Measurements from ENCODE around the gene TMEM272. TPM values are rescaled to one million over a fixed set of nuclear protein-coding genes. Genes with fewer than 3 reads are reported as not detected.

The TMEM272 gene
- total and polyA plus RNA-seq, 2 experiments from 2014 or later: 0.11 to 0.76 TPM

- TF ChIP-seq ZNF462 (CRISPR knock-in tag; IDR thresholded peaks at IDR 0.05): no peak
- no peak for TF ChIP-seq ZNF114 (CRISPR knock-in tag; IDR thresholded peaks at IDR 0.05)
- no peak for TF ChIP-seq JUNB (IDR thresholded peaks at IDR 0.05; ENCODE audit: unreplicated experiment)
- no peak for TF ChIP-seq REST (IDR thresholded peaks at IDR 0.05; ENCODE audit: unreplicated experiment)
- no peak for TF ChIP-seq ZNF331 (CRISPR knock-in tag; IDR thresholded peaks at IDR 0.05; ENCODE audit: low read depth)
- TF ChIP-seq EZH2 (IDR thresholded peaks at IDR 0.05; ENCODE audit: low read depth, unreplicated experiment): no peak
- TF ChIP-seq CREB1 (CRISPR knock-in tag; IDR thresholded peaks at IDR 0.05; ENCODE audit: low read depth): no peak
- no peak for TF ChIP-seq NANOG (IDR thresholded peaks at IDR 0.05; ENCODE audit: borderline replicate concordance)
- TF ChIP-seq STAT1 (IDR thresholded peaks at IDR 0.05; ENCODE audit: unreplicated experiment): no peak
- TF ChIP-seq EZH2phosphoT487 (IDR thresholded peaks at IDR 0.05; ENCODE audit: unreplicated experiment): no peak
- no peak for TF ChIP-seq POLR2AphosphoS5 (IDR thresholded peaks at IDR 0.05; ENCODE audit: low read depth)
- no peak for TF ChIP-seq ETS1 (IDR thresholded peaks at IDR 0.05)
These were observed 11.0 kb downstream of the TMEM272 start (continued) for GRCh38 chr13:51833980-51834379.

Measured in GM23338 (cell line).